Endothelial cell of umbilical vein (primary cell): ENCODE data around the gene TMEM178B. TPM values are rescaled to one million over a fixed set of nuclear protein-coding genes. Genes with fewer than 3 reads are reported as not detected.

Experiments used
- BruUV-seq: library from RNA; stranded (reverse); fragments of 400-500 nt; replicated peaks from 2 replicates; lab custom pipeline; 2021; lab: Mats Ljungman, UMichigan
- CTCF ChIA-PET: fragments of 300-600, 350-600 bp; sonication (Branson Sonifier 250); formaldehyde crosslinking; loops from one replicate; lab custom pipeline; 2021; ENCODE audit warnings: antibody characterized with exemption, inconsistent platforms; lab: Charles Lee
- POLR2A ChIA-PET: fragments of 300-600, 350-600 bp; sonication (Branson Sonifier 250); formaldehyde crosslinking; loops from one replicate; lab custom pipeline; 2021; ENCODE audit warnings: antibody characterized with exemption, inconsistent platforms; lab: Charles Lee
- DNase-seq: peaks from one replicate; pipeline ENCODE4 v3.0.0-alpha.2; 2011; ENCODE audit warnings: low read depth, low spot score
- FAIRE-seq: peaks from 2 replicates; lab custom pipeline; 2011; peaks lifted over from hg19 to GRCh38; lab: Jason Lieb, UNC
- H2AFZ ChIP-seq: 2 replicates; pipeline ENCODE4 v1.6.0; 2012; ENCODE audit warnings: low read depth, low read length, control low read depth, inconsistent platforms
- H3K27ac ChIP-seq: 2 replicates; pipeline ENCODE4 v1.5.1; 2011; ENCODE audit warnings: low read depth, mild to moderate bottlenecking, control low read depth, low read length, moderate library complexity; ENCODE audit not compliant: insufficient read depth
- H3K27me3 ChIP-seq, 2 experiments: 2 replicates each; pipeline versions ENCODE4 v1.6.0 to v1.6.1; 2011; ENCODE audit warnings: low read length in 2 of 2, mixed read lengths in 1 of 2; ENCODE audit not compliant: control insufficient read depth in 2 of 2, insufficient read depth in 2 of 2
- H3K36me3 ChIP-seq, 2 experiments: 2 replicates in 1 of 2; 3 replicates in 1 of 2; pipeline ENCODE4 v1.5.1; 2011; ENCODE audit warnings: low read length in 2 of 2, mild to moderate bottlenecking in 1 of 2, moderate library complexity in 1 of 2; ENCODE audit not compliant: control insufficient read depth in 2 of 2, insufficient read depth in 2 of 2; ENCODE audit errors: extremely low read depth in 1 of 2
- H3K4me1 ChIP-seq: 3 replicates; pipeline ENCODE4 v1.5.1; 2011; ENCODE audit warnings: mild to moderate bottlenecking, low read length; ENCODE audit not compliant: control insufficient read depth, insufficient read depth; ENCODE audit errors: extremely low read depth
- H3K4me2 ChIP-seq: 2 replicates; pipeline ENCODE4 v1.6.1; 2011; ENCODE audit warnings: low read length, control low read depth, mixed read lengths; ENCODE audit not compliant: insufficient read depth
- H3K4me3 ChIP-seq, 3 experiments: fragments of 200-600 bp in 1 of 3; sonication (generic), shearing (Covaris generic) in 1 of 3; replicated peaks in 1 of 3; 2 replicates each; pipeline ENCODE4 v1.5.1; 2011 to 2016; ENCODE audit warnings: control low read depth in 3 of 3, low read length in 3 of 3, mild to moderate bottlenecking in 2 of 3, inconsistent platforms in 1 of 3, low read depth in 1 of 3, moderate library complexity in 1 of 3; ENCODE audit not compliant: insufficient read depth in 1 of 3
- H3K79me2 ChIP-seq: 2 replicates; pipeline ENCODE4 v1.6.0; 2012; ENCODE audit warnings: low read length, inconsistent platforms; ENCODE audit not compliant: control insufficient read depth, insufficient read depth
- H3K9ac ChIP-seq: replicated peaks from 2 replicates; pipeline ENCODE3; 2011; ENCODE audit warnings: low read length, control low read depth; ENCODE audit not compliant: insufficient read depth; ENCODE audit errors: extremely low read depth
- H3K9me1 ChIP-seq: replicated peaks from 3 replicates; pipeline ENCODE4 v1.6.0; 2011; ENCODE audit warnings: mild to moderate bottlenecking, low read length; ENCODE audit not compliant: control insufficient read depth, insufficient read depth; ENCODE audit errors: extremely low read depth
- H3K9me3 ChIP-seq: replicated peaks from 2 replicates; pipeline ENCODE4 v1.5.1; 2012; ENCODE audit warnings: low read length, inconsistent platforms; ENCODE audit not compliant: control insufficient read depth, insufficient read depth
- H4K20me1 ChIP-seq: replicated peaks from 2 replicates; pipeline ENCODE3; 2011; ENCODE audit warnings: mild to moderate bottlenecking, low read length; ENCODE audit not compliant: control insufficient read depth, insufficient read depth; ENCODE audit errors: extremely low read depth
- EZH2 ChIP-seq: IDR thresholded peaks from 2 replicates; pipeline ENCODE4 v1.6.1; 2012; ENCODE audit warnings: borderline replicate concordance, low read depth, mild to moderate bottlenecking, moderate library complexity, low read length, inconsistent platforms; ENCODE audit not compliant: severe bottlenecking
- FOS ChIP-seq: IDR thresholded peaks from 2 replicates; pipeline ENCODE4 v1.6.1; 2011; ENCODE audit warnings: mild to moderate bottlenecking, low read length, moderate library complexity, borderline replicate concordance; ENCODE audit not compliant: insufficient read depth
- GATA2 ChIP-seq: IDR thresholded peaks from 2 replicates; pipeline ENCODE4 v1.7.0; 2011; ENCODE audit warnings: low read depth, mild to moderate bottlenecking, moderate library complexity, mixed read lengths, low read length; ENCODE audit not compliant: insufficient read length, insufficient read depth
- JUN ChIP-seq: IDR thresholded peaks from 2 replicates; pipeline ENCODE4 v1.6.1; 2011; ENCODE audit warnings: borderline replicate concordance, low read depth; ENCODE audit not compliant: insufficient read length, insufficient read depth
- MYC ChIP-seq: IDR thresholded peaks from one replicate; pipeline ENCODE4 v1.6.1; 2011; ENCODE audit warnings: mild to moderate bottlenecking, low read depth, low read length
- POLR2A ChIP-seq: IDR thresholded peaks from 2 replicates; pipeline ENCODE4 v1.6.1; 2012; ENCODE audit warnings: low read depth, mild to moderate bottlenecking, control low read depth, low read length
- POLR2AphosphoS5 ChIP-seq: IDR thresholded peaks from 2 replicates; pipeline ENCODE4 v1.6.1; 2012; ENCODE audit warnings: low read depth, mild to moderate bottlenecking, control low read depth, low read length, moderate library complexity; ENCODE audit not compliant: insufficient read depth
- dilution Hi-C: fragments of 300-500 bp; cut with MboI; formaldehyde crosslinking; loops from one replicate; pipeline ENCODE4 v1.15.0; 2019; ENCODE audit warnings: low sequenced_read_pairs; ENCODE audit not compliant: extremely low pct_ligation_motif_present
- intact Hi-C: fragments of 100-400 bp; cut with micrococcal nuclease; formaldehyde crosslinking; loops from one replicate; pipeline ENCODE4 v1.10.0; 2022
- polyA plus RNA-seq, 4 experiments: library from polyadenylated mRNA; depleted of rRNA in 3 of 4; stranded (reverse) in 3 of 4; unstranded in 1 of 4; fragments of >200 nt; gene quantifications; 2 replicates each; pipeline versions ENCODE4 v1.2.1 to v1.2.3, GENCODE V29; 2011 to 2012; ENCODE audit warnings: missing spikeins in 1 of 4
- total RNA-seq: library from RNA; stranded (reverse); gene quantifications from 2 replicates; pipeline ENCODE4 v1.2.3, GENCODE V29; 2021
- TF ChIP-seq, protein P1 (sequence below): IDR thresholded peaks from 2 replicates; pipeline ENCODE4 v1.6.1; 2011; ENCODE audit not compliant: insufficient read depth, insufficient read length
- TF ChIP-seq, protein P2 (sequence below), 2 donors: IDR thresholded peaks; 1 replicate in 1 of 2; 2 replicates in 1 of 2; pipeline ENCODE4 v1.5.1; 2011; ENCODE audit warnings: low read length in 2 of 2, mild to moderate bottlenecking in 2 of 2, moderate library complexity in 2 of 2, control low read depth in 1 of 2, inconsistent platforms in 1 of 2, low read depth in 1 of 2; ENCODE audit not compliant: insufficient read depth in 1 of 2; ENCODE audit errors: extremely low read depth in 1 of 2

The TMEM178B gene
- total and polyA plus RNA-seq, 2 donors (not counting 3 experiments of a cell fraction or from before 2014, with no cell fraction given), result not detected

DNA sequence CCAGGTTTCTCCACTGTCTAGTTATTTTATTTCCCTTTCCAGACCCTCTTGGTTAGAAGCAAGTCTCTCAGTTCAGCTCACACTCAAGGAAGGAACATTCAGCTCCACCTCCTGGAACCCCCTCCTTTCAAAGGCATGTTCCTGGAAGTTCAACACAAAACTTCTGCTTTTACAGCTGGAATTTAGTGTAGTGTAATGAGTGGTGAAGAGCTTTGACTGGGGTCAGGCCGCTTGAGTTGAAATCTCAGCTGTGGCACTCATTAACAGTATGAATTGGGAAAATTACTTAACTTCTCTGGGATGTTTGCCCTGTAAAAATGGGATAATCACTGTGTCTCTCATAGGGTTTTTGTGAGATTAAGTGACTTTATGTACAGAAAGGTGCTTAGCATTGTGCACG is 91.7 kb downstream of the TMEM178B start:
- no TSS peak for BruUV-seq
- H3K4me1 ChIP-seq, result no peaks in the 10 kb centered on the region
- H4K20me1 ChIP-seq, result no peaks in the 10 kb centered on the region
- H3K9me1 ChIP-seq, result no peaks in the 10 kb centered on the region
- H3K27me3 ChIP-seq, result no peaks in the 10 kb centered on the region
- peaks cover under 1% of the 10 kb centered on the region for H3K9me3 ChIP-seq
- H3K4me3 ChIP-seq, result no peak overlapping the region
- no peak overlapping the region for H2AFZ ChIP-seq
- no peak overlapping the region for H3K27ac ChIP-seq
- no peak for TF ChIP-seq POLR2AphosphoS5
- TF ChIP-seq GATA2, result no peak
- no peak for TF ChIP-seq FOS
- TF ChIP-seq, protein P1, sequence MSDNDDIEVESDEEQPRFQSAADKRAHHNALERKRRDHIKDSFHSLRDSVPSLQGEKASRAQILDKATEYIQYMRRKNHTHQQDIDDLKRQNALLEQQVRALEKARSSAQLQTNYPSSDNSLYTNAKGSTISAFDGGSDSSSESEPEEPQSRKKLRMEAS, result no peak
- no peak for TF ChIP-seq MYC
- no peak for TF ChIP-seq JUN
- TF ChIP-seq EZH2, result no peak
- TF ChIP-seq POLR2A, result no peak
- TF ChIP-seq, protein P2, sequence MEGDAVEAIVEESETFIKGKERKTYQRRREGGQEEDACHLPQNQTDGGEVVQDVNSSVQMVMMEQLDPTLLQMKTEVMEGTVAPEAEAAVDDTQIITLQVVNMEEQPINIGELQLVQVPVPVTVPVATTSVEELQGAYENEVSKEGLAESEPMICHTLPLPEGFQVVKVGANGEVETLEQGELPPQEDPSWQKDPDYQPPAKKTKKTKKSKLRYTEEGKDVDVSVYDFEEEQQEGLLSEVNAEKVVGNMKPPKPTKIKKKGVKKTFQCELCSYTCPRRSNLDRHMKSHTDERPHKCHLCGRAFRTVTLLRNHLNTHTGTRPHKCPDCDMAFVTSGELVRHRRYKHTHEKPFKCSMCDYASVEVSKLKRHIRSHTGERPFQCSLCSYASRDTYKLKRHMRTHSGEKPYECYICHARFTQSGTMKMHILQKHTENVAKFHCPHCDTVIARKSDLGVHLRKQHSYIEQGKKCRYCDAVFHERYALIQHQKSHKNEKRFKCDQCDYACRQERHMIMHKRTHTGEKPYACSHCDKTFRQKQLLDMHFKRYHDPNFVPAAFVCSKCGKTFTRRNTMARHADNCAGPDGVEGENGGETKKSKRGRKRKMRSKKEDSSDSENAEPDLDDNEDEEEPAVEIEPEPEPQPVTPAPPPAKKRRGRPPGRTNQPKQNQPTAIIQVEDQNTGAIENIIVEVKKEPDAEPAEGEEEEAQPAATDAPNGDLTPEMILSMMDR (IDR thresholded peaks at IDR 0.05; ENCODE audit: extremely low read depth in 1 of 2, insufficient read depth in 1 of 2, low read depth in 1 of 2, low read length in 2 of 2), result no peak
- FAIRE-seq (no peak), DNase-seq (no peak)
- intact Hi-C loops (no loop called here), dilution Hi-C loops (no loop called here)
- H3K79me2 ChIP-seq, result no peaks in the 10 kb centered on the region
- no peak overlapping the region for H3K9ac ChIP-seq
- CTCF ChIA-PET, result interaction anchor here (0.5 kb wide), 1 partner anchor 63 kb away, joined by 4 read pairs; no protein-coding TSS in a partner anchor
- H3K36me3 ChIP-seq, result no peaks in the 10 kb centered on the region
- POLR2A ChIA-PET, result no interaction called here
- no peak overlapping the region for H3K4me2 ChIP-seq
